Heart left ventricle (tissue), 13 donors: Measurements from ENCODE around the gene KPTN.

Experiments
- CTCF ChIP-seq, 12 donors: fragments of 200-600 bp; sonication (generic) in 4 of 12; IDR thresholded peaks; one replicate each; pipeline versions ENCODE4 v1.5.0 to v1.8.0; 2018 to 2022; ENCODE audit warnings: antibody characterized with exemption in 12 of 12, mild to moderate bottlenecking in 5 of 12
- POLR2A ChIP-seq, 2 donors: fragments of 450-650 bp; IDR thresholded peaks; one replicate each; pipeline ENCODE4 v1.6.1; 2017; ENCODE audit warnings: antibody characterized with exemption in 2 of 2, mild to moderate bottlenecking in 2 of 2, moderate library complexity in 2 of 2
- donor health status: ischemic (EF 13 %, LVEDD 7.1; RV severe dilation, severe dysfunction).
- donor health status: DM: no; HTN: yes; CAD: no.
- donor health status: DM: no; HTN: no; CAD: no.
- donor health status: ischemic (EF 25% LVEDD 6.9; RV normal size, moderate dysfunction).
- donor health status: ischemic (EF 25% LVEDD 5.7; RV mildly dilated, moderate dysfunction).
- donor health status: ischemic (EF 35%, LVEDD 5.7; RV mildly dilated, moderate dysfunction).
- donor health status: nonischemic (EF 11% LVEDD 7.7; RV severe dilation, severe dysfunction).
- donor health status: DM: yes; HTN: yes; CAD: no.
- donor health status: PGD.
- donor health status: ischemic (EF 29% LVEDD 5.4; RV normal size, mild dysfunction).
- donor health status: nonischemic (EF 23%, LVEDD 6.1; RV moderate dilation, normal function).

GRCh38 chr19:47473336-47473735 lies 10.7 kb downstream of the KPTN start:
- no peak for TF ChIP-seq CTCF (IDR thresholded peaks at IDR 0.05)
- TF ChIP-seq POLR2A (IDR thresholded peaks at IDR 0.05): no peak
